Upper lobe of left lung (tissue), 6 donors: ENCODE measurements around the gene POLN. TPM values are rescaled to one million over a fixed set of nuclear protein-coding genes. Genes with fewer than 3 reads are reported as not detected.

Experiments used
- ATAC-seq, 2 donors: fragments of 200-7000 bp; cut with Tn5 transposase; one replicate each; pipeline ENCODE4 v1.9.1; 2022; ENCODE audit warnings: mild to moderate bottlenecking in 2 of 2, moderate library complexity in 2 of 2; ENCODE audit not compliant: low FRiP score in 2 of 2
- DNase-seq, 2 donors: peaks; one replicate each; pipeline ENCODE4 v3.0.0-alpha.2; 2019 to 2020
- H3K27ac ChIP-seq, 4 donors: fragments of 200-600 bp; sonication (generic); one replicate each; pipeline ENCODE4 v1.5.1; 2016 to 2019
- H3K27me3 ChIP-seq, 4 donors: fragments of 200-600 bp; sonication (generic); one replicate each; pipeline ENCODE4 v1.5.1; 2017 to 2019
- H3K36me3 ChIP-seq, 4 donors: fragments of 200-600 bp; sonication (generic); one replicate each; pipeline ENCODE4 v1.5.1; 2016 to 2019
- H3K4me1 ChIP-seq, 4 donors: fragments of 200-600 bp; sonication (generic); one replicate each; pipeline ENCODE4 v1.5.1; 2018 to 2019
- H3K4me3 ChIP-seq, 4 donors: fragments of 200-600 bp; sonication (generic); one replicate each; pipeline ENCODE4 v1.5.1; 2017 to 2019; ENCODE audit warnings: mild to moderate bottlenecking in 2 of 4, moderate library complexity in 1 of 4
- H3K9me3 ChIP-seq, 4 donors: fragments of 200-600 bp; sonication (generic); one replicate each; pipeline ENCODE4 v1.5.1; 2018 to 2019
- EP300 ChIP-seq, 4 donors: sonication (generic); formaldehyde crosslinking; IDR thresholded peaks; one replicate each; pipeline ENCODE4 v1.5.1; 2017; ENCODE audit warnings: antibody characterized with exemption in 4 of 4, control low read depth in 2 of 4
- POLR2A ChIP-seq, 4 donors: fragments of 450-650 bp; IDR thresholded peaks; one replicate each; pipeline ENCODE4 v1.5.1; 2016 to 2017; ENCODE audit warnings: antibody characterized with exemption in 4 of 4, mild to moderate bottlenecking in 2 of 4
- POLR2AphosphoS5 ChIP-seq, 2 donors: sonication (generic); formaldehyde crosslinking; IDR thresholded peaks; one replicate each; pipeline ENCODE4 v1.5.1; 2017; ENCODE audit warnings: antibody characterized with exemption in 2 of 2
- WGBS, 2 donors: methylation state at CpG; one replicate each; pipeline ENCODE4 v1.1.5; 2017 to 2018; 5-methylcytosine and 5-hydroxymethylcytosine counted together
- total RNA-seq, 6 donors: library from RNA; depleted of rRNA in 4 of 6; stranded (reverse); fragments of >200 nt in 4 of 6; gene quantifications; one replicate each; pipeline versions ENCODE4 v1.1.0 to v1.2.1, GENCODE V29; 2016 to 2021
- TF ChIP-seq, protein P1 (sequence below), 6 experiments: fragments of 450-650 bp in 4 of 6; fragments of 200-600 bp in 2 of 6; sonication (generic) in 2 of 6; IDR thresholded peaks; one replicate each; pipeline ENCODE4 v1.5.1; 2016 to 2019; ENCODE audit warnings: antibody characterized with exemption in 6 of 6
- donor health status: DM: no; HTN: no; CAD: no; lungs with moderate emphysema.
- donor health status: DM: no; HTN: yes; CAD: no; lungs with severe emphysema.

The POLN gene
- total RNA-seq, 6 donors from 2014 or later, result 0.89 to 5.5 (median 2.6) TPM

DNA sequence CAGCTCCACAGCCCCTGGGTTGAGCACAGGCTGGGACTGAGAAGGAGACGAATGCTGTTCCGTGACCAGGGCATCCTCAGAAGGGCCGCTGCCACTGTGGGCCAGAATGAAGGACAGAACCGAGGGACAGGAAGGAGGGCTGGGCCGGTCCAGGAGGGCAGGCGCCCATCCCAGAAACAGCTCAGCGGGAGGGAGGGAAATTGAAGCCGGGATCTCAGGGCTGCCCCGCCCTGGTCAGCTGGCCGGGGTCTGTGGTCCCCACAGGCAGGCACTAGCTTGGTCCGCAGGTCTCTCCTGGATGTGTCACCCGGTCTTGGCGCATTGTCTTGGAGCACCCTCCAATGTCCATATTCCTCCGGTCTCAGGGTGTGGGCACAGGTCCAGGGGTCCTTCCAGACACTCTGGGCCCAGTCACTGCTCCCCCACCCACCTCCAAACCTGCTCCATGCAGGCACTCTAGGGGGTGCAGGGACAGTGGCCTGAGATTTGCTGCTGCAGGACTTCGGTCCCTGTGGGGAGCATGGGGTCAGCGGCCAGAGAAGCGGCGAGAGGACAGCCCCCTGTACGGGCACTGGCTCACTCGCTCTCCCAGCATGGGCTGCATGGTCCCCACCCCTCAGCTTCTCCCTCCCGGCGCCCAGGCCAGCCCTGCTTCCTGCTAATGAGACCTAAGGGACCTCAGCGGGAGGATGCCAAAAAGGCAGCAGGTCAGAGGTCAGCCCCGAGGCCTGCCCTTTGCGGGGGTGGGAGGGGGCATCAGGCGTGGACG lies 43.9 kb upstream of the POLN start:
- no peaks in the 10 kb centered on the region for H3K9me3 ChIP-seq
- TF ChIP-seq, protein P1, sequence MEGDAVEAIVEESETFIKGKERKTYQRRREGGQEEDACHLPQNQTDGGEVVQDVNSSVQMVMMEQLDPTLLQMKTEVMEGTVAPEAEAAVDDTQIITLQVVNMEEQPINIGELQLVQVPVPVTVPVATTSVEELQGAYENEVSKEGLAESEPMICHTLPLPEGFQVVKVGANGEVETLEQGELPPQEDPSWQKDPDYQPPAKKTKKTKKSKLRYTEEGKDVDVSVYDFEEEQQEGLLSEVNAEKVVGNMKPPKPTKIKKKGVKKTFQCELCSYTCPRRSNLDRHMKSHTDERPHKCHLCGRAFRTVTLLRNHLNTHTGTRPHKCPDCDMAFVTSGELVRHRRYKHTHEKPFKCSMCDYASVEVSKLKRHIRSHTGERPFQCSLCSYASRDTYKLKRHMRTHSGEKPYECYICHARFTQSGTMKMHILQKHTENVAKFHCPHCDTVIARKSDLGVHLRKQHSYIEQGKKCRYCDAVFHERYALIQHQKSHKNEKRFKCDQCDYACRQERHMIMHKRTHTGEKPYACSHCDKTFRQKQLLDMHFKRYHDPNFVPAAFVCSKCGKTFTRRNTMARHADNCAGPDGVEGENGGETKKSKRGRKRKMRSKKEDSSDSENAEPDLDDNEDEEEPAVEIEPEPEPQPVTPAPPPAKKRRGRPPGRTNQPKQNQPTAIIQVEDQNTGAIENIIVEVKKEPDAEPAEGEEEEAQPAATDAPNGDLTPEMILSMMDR (IDR thresholded peaks at IDR 0.05), result no peak
- peak in 1 of 2 donors; percentile 63 for DNase-seq
- no peak overlapping the region for H3K4me3 ChIP-seq
- H3K36me3 ChIP-seq, result no peaks in the 10 kb centered on the region
- H3K4me1 ChIP-seq, result peaks cover 0 to 5% (median 0%) of the 10 kb centered on the region in 4 donors
- H3K27ac ChIP-seq, result no peak overlapping the region
- ATAC-seq, result peak in 1 of 2 donors; percentile 2
- no peaks in the 10 kb centered on the region for H3K27me3 ChIP-seq
- 80 to 88% methylated on average over 18 to 19 of the region's 27 CpGs for WGBS, 2 donors

DNA sequence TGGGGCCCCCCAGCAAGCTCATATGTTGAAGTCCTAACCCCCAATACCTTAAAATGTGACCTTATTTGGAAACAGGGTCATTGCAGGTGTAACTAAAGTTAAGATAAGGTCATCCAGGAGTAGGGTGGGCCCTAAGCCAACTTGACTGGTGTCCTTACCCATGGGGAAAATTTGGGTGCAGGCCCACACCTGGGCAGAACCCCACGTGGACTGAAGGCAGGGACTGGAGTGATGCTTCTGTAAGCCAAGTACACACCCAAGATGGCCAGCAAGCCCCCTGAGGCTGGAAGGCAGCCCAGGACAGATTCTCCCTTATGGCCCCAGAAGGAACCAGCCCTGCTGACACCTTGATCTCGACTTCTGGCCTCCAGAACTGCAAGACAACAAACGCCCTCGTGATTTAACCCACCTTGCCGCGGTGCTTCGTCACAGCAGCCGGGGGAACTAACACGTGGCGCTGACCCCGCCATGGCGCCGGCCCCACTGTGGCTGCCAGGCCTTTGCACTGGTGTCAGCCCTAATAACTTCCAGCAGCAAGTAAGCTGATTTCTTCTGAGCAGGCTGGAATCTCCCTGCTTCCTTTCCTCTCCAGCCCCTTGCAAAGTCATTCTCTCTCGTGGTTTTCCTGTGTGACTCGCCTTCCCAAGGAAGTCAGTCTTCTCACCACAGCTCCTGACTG lies 43.2 kb upstream of the POLN start:
- peak in 1 of 2 donors; percentile 68 for DNase-seq
- TF ChIP-seq, protein P1 (IDR thresholded peaks at IDR 0.05), result no peak
- TF ChIP-seq POLR2A (IDR thresholded peaks at IDR 0.05) (no peak), EP300 (IDR thresholded peaks at IDR 0.05) (no peak), POLR2AphosphoS5 (IDR thresholded peaks at IDR 0.05) (no peak)
- H3K36me3 ChIP-seq, result no peaks in the 10 kb centered on the region

DNA sequence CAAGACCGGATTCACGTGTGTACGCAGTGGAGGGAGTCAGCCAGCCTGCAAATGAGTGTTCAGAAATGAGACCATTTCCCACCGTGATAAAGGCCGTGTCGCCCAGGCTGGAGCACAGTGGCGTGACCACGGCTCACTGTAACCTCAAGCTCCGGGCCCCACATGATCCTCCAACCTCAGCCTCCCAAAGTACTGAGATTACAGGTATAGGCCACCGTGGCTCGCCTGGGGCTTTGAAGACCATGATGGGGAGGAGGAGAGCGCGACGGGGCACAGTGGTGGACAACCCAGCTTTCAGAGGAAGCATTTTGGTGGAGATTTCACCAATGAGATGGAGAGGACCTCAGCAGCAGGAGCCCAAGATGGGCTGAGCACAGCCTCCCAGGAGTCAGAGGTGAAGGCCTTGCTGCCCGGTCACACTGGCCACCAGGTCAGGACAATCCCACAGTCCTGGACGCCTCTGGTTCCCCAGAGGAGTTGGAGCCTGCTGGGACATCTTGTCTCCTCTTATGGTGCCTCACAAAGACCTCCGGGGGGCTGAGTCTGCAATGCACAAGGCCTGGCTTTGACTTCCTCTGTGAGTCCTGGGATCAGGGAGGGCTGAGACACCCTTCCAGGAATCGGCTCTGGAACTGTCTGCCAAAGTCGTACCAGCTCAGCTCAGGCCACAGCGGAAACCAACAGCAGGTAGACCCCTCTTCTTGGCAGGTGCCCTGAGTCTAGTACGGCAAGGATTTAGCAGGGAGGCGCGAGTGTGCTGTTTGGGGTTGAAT lies 42.4 kb upstream of the POLN start:
- H3K27ac ChIP-seq, result no peak overlapping the region
- WGBS, 2 donors, result 92 to 96% methylated on average over 21 to 22 of the region's 23 CpGs
- H3K4me1 ChIP-seq, result no peaks in the 10 kb centered on the region
- H3K36me3 ChIP-seq, result no peaks in the 10 kb centered on the region
- H3K9me3 ChIP-seq, result no peaks in the 10 kb centered on the region
- no peak overlapping the region for H3K4me3 ChIP-seq
- TF ChIP-seq, protein P1 (IDR thresholded peaks at IDR 0.05), result no peak
- TF ChIP-seq POLR2AphosphoS5 (IDR thresholded peaks at IDR 0.05) (no peak), EP300 (IDR thresholded peaks at IDR 0.05) (no peak), POLR2A (IDR thresholded peaks at IDR 0.05) (no peak)
- DNase-seq (no peak), ATAC-seq (no peak)
- H3K27me3 ChIP-seq, result no peaks in the 10 kb centered on the region

More for the DNA sequence above, 43.2 kb upstream of the POLN start:
- Histone ChIP-seq H3K27me3 (no peaks in the 10 kb centered on the region), H3K4me1 (no peaks in the 10 kb centered on the region), H3K4me3 (no peak overlapping the region), H3K9me3 (no peaks in the 10 kb centered on the region), H3K27ac (no peak overlapping the region)
- no peak for ATAC-seq
- whole genome bisulfite sequencing, 2 donors, result 63 to 74% methylated on average over 2 to 15 of the region's 15 CpGs

DNA sequence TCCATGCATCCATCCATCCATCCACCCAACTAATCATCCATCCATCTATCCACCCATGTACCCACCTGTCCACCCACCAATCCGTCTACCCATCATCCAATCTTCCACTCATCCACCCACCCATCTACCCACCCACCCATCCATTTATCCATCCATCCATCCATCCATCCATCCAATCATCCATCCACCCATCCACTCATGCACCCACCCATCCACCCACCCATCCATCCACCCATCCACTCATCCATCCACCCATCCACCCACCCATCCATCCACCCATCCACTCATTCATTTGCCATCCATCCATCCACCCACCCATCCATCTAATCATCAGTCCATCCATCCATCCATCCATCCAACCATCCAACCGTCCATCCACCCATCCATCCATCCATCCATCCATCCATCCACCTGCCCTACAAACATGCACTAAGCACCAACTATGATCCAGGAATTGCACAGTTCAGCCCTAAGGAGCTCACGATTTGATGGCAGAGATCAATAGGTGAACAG lies 41.3 kb upstream of the POLN start:
- 95% methylated on average over 3 of the region's 3 CpGs for WGBS, 2 donors
- no peak overlapping the region for H3K4me3 ChIP-seq
- no peaks in the 10 kb centered on the region for H3K27me3 ChIP-seq
- no peak overlapping the region for H3K27ac ChIP-seq
- ATAC-seq (no peak), DNase-seq (no peak)
- H3K36me3 ChIP-seq, result no peaks in the 10 kb centered on the region
- TF ChIP-seq POLR2AphosphoS5 (IDR thresholded peaks at IDR 0.05) (no peak), EP300 (IDR thresholded peaks at IDR 0.05) (no peak), POLR2A (IDR thresholded peaks at IDR 0.05) (no peak)
- TF ChIP-seq, protein P1 (IDR thresholded peaks at IDR 0.05), result no peak
- H3K4me1 ChIP-seq, result no peaks in the 10 kb centered on the region
- H3K9me3 ChIP-seq, result no peaks in the 10 kb centered on the region
